Dedifferentiated amniotic fluid mesenchymal stem cell (primary cell): ENCODE measurements around the gene INTS11.
"Not testable (repeated sequence)": the region's sequence is repeated elsewhere in the genome, so short reads cannot be mapped to it uniquely, and the experiment has no call there.

ENCODE experiments used
- DNase-seq: peaks from one replicate; pipeline ENCODE4 v3.0.0-alpha.2; 2016; ENCODE audit errors: extremely low spot score

Gene INTS11

DNA sequence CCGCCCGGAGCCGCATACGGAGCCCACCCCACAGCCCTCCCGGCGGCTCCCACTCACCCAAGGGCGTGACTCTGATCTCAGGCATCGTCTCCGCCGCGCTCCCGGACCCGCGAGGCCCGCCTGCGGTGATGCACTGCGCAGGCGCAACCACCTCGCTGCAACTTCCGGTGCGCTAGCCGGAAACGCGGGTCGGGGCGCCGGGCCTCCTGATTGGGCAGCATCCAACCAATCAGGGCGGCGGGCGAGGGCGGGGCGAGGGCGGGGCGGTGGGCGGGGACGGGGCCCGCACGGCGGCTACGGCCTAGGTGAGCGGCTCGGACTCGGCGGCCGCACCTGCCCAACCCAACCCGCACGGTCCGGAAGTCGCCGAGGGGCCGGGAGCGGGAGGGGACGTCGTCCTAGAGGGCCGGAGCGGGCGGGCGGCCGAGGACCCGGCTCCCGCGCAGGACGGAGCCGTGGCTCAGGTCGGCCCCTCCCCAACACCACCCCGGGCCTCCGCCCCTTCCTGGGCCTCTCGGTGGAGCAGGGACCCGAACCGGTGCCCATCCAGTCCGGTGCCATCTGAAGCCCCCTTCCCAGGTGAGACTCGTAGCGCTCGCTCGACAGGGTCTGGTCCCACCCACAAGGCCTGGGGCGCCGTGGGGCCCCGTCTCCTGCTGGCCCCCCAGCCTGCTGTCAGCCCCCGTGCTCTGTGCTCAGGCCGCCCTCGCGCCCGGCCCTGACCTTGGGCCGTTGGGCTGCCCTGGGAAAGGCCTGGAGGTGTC lies at the start of gene INTS11, which contains the start of gene CPTP:
Gene INTS11, minus strand, starts transcription at position 137 of the 764 bp plus-strand sequence. Its CDS starts 52 bp downstream, at position 85.
Gene CPTP, plus strand, starts transcription at position 279 of the 764 bp plus-strand sequence. CDS start 2,109 bp downstream, outside the sequence.
- peak; percentile 85 for DNase-seq

DNA sequence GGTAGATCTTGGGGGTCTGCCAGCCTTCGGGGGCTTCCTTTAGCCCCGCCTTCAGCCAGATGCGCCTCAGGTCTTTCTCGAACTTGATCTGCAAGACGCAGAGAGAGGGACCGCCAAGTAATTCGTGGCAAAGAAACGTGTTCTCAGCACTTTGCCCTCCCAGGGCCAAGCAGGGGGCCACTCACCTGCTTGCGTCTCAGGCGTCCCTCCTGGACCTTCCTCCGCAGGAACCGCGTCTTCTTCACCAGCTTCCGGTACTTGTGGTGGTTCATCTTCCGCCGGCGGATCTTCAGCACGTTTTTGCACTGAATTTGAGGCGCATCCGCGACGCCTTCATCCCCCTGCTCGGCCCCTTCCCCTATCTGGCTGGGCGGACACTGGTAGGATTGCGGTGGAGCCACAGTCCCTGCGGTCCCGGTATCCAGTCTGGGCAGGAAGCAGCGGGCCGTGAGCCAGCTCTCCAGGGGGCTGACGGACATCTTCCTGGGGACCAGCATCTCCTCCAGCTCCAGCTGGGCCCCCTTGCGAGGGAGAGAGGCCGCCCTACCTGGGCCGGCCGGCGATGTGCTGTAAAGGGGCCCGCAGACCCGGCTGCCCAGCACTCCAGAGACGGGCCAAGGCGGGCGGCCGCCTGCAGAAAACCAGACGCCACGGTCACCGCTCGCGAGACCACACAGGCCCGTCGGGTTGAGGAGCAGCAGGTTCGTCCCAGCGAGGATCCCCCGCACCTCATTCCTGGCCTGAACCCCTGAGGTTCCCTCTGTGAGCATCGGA lies 49.5 kb upstream of the INTS11 start:
- no peak for DNase-seq

DNA sequence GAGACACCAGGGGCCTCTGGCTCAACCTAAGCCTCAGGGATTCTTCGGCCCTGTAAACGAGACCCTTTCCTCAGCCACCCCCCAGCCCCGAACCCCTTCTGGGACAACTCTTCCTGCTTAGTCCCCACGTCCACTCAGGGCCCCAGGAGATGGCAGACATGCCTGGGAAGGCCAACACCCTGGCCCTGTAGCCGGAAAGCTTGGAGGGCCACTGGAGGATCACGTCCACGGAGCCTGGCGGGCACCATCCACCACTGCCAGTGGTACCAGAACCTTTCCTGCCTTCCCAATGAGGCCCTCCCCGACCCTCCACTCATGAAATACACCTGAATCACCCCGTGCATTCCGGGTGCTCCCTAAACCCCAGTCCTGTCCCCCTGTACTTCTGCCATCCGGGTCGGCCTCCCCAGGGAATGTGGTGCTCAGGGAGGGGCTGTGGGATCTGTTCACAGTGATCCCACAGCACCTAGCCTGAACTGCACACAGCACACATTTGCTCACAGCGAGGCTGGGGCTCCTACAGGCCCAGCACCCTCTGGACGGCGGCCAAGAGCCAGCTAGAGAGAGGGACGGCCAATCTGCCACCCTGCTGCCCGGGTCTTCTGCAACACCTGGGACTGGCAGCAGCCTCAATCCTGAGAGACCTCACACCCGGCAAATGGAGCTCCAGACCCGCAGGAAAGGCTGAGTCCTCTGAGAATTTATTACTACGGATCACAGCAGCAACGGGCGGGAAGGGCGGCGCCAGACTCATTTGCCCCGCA lies 48.8 kb upstream of the INTS11 start:
- DNase-seq, result no peak

DNA sequence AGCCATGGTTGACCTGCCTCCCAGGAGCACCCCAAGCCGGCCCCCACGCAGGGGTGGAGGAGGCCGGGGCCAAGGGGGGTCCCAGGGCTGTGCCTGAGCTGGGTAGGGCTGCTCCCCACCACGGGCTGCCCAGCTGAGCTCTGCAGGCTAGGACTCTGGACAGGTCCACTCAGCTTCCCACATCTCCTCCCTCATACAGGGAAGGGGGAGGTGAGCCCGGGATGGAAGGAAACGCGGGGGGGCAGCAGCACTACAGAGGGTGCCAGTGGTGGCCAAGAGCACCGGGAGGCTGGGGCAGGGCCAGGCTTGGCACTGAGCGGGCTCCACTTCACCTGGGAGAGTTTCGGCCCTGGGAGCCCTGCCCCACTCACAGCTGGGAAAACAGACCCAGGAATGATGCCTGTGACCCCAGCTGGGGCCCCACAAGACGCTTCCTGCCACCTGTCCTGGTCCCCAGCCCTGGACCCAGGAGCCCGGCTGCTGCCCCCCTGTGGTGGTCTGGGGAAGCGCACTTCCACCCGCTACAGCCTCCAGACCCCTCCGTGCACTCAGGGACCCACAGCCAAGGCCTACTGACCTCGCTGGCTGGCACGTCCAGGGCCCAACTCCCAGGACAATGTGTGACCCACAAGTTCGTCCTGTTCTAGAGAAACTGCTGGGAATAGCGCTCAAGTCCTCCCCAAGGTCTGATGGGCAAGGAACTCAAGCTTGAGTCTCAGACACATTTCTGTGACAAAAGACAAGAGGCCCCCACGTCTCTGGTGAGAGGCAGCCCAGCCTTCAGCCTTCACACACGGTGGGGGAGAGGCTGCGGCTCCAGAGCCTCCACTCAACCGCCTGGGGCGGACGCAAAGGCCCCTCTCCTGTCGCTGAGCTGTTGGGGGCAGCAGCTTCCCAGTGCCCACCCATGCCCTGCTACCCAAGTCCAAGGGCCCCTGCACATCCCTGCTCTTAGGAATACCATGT lies 47.6 kb upstream of the INTS11 start:
- DNase-seq, result no peak

DNA sequence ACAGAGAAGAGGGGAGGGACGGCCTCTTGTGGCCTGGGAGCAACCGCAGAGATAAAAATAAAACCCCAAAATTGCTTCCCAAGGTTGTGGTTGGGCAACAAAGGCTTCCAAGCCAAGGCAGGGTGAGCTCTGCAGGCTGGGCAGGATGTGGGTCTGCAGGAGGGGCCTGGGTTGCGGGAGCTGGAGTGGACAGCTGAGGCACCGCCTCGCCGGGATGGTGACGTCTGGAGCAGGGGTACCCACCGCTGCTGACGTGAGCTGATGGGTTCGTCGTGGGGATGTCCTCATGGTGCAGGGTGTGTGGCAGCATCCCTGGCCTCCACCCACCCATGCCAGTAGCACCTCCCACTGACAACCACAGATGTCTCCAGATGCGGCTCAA lies 46.9 kb upstream of the INTS11 start:
- DNase-seq, result no peak

DNA sequence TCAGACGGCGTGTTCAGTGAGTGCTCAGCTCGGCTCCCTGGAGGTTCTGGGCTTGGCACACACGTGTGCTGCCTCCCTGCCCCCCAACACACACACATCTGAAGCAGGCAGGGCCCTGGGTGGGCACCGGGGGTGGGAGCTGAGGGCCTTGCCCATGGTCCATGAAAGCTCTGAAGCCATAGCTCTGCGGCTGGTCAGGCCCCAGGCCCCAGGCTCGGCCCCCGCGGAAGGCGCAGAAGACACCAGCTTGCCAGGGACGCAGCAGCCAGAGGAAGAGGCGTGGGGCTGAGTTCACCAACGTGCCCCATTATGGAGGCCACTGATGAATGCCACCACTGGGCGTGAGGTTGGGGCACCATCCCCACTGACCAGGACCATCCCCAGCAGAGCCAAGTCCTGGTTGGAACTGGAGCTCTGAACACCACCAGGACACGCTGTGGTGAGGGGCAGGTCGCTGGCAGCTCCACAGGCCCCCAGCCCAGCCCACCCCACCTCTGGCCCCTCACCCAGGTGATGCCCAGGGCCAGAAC lies 46.4 kb upstream of the INTS11 start:
- no peak for DNase-seq

DNA sequence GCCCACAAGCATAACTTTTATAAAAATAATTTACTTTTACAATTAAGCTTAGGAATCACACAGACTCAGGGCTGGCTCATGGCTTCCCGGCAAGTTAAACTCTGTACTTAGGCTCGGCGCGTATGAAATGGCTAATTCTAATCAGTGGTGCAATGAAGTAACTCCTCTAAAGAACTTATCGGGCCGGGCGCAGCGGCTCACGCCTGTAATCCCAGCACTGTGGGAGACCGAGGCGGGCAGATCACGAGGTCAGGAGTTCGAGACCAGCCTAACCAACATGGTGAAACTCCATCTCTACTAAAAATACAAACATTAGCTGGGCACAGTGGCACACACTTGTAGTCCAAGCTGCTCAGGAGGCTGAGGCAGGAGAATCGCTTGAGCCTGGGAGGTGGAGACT lies 45.6 kb upstream of the INTS11 start:
- not testable (repeated sequence) for DNase-seq

DNA sequence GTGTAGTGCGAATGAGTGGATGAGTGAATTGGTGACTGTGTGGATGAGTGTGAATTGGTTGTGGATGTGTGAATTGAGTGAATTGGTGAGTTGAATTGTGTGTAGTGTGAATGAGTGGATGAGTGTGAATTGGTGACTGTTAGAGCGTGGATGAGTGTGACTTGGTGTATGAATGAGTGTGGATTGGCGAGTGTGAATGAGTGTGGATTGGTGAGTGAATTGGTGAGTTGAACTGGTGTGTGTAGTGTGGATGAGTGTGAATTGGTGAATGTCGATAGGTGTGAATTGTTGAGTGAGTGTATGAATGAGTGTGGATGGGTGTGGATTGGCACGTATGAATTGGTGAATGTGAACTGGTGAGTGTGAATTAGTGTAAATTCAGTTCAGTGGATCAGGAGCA lies 42.9 kb upstream of the INTS11 start:
- no peak for DNase-seq

DNA sequence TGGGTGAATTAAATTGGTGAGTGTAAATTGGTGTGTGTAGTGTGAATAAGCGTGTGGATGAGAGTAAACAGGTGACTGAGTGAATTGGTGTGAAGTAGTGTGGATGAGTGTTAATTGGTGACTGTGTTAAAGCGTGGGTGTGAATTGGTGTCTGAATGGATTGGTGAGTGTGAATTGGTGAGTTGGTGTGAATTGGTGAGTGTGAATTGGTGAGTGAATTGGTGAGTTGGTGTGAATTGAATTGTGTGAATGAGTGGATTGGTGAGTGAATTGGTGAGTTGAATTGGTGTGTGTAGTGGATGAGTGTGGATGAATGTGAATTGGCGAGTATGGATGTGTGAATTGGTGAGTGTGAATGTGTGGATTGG lies 42.2 kb upstream of the INTS11 start:
- DNase-seq, result no peak

DNA sequence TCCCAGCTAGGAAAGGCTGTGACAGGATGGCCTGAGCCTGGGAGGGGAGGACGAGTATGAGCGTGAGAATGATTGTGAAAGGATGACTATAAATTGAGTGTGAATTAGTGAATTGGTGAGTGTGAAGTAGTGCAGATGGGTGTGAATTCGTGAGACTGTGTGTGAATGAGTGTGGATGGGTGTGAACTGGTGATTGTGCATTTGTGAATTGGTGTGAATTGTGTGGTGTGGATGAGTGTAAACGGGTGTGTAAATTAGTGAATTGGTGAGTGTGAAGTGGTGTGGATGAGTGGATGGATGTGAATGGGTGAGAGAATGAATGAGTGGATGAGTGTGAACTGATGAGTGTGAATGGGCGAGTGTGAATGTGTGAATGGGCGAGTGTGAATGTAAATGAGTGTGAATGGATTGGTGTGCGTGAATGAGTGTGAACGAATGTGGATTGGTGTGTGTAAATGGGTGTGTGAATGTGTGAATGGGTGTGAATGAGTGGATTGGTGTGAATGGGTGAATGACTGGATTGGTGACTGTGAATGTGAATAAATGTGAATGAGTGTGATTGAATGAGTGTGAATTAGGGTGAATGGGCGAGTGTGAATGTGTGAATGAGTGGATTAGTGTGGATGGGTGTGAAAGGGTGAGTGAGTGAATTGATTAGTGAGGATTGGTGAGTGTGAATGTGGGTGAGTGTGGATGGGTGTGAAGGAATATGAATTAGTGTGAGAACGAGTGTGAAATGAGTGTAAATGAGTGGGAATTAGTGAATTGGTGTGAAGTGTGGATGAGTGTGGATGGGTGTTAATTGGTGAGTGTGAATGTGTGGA lies 41.6 kb upstream of the INTS11 start:
- DNase-seq, result no peak

DNA sequence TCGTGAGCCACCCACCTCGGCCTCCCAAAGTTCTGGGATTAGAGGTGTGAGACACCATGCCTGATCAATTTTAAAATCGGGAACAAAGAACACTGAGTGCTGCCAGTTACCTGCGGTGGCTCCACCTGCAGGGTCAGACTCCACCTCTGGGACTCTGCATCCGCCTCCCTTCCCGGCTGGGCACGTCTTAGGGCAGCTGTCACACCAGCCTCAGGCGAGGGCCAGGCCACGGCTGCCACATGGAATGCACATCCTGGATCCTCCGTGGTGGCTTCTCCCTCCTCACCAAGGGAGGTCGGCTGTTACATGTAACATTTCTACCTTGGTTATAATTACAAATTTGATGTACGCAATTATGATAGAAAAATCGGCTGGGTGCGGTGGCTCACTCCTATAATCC lies 39.8 kb upstream of the INTS11 start:
- no peak for DNase-seq

DNA sequence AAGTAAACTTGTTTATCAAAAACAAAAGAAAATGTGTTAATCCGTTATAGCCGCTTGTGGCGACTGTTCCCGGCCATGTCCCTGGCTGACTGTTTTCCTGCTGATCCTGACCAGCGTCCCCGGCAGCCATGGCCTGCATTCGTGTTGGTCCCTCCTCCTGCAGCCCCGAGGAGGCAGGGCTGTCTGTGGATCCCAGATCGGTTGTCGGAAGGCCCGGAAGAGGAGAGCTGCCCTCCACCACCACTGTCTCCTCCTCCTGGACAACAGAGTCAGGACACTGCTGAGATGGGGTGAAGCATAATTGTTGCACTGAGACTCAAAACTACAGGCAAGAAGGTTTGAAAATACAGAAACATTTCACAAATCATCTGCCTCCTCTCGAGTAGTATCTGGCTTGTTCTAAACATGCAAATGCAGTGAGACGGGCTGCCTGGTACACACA lies 37.5 kb upstream of the INTS11 start:
- peak; percentile 79 for DNase-seq

DNA sequence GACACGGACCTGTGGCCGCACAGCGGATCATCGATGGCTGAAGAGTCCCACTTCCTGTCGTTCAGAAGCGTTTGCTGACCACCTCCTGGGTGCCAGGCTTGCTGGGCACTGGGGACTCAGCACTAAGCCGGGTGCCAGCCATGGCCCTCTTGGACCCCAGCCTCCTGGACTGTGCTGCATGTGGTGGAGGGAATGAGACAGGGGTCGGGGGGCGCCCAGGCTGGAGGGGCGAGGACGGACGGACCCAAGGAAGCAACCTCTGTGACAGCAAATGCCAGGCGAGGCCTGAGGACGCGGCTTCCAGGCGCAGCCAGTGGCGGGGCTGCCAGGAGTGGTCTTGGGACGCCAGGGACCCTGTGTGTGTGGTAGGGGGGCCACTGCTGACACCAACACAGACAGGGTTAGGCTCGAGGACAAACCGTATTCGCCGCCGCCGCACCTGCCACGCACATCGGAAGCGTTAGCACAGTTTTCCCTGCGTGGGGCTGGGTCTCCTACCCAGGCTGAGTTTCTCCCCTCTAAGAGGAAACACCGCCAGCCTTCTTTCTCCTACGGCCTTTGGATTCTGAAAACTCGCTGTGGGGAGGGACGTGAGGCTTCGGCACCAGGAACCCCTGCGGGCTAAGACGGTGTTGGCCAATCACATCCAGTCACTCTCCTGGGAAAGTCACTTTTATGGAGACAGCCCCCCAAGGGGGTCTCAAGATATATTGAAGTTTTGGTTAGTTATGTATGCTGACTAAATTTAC lies 36.9 kb upstream of the INTS11 start:
- DNase-seq, result no peak

DNA sequence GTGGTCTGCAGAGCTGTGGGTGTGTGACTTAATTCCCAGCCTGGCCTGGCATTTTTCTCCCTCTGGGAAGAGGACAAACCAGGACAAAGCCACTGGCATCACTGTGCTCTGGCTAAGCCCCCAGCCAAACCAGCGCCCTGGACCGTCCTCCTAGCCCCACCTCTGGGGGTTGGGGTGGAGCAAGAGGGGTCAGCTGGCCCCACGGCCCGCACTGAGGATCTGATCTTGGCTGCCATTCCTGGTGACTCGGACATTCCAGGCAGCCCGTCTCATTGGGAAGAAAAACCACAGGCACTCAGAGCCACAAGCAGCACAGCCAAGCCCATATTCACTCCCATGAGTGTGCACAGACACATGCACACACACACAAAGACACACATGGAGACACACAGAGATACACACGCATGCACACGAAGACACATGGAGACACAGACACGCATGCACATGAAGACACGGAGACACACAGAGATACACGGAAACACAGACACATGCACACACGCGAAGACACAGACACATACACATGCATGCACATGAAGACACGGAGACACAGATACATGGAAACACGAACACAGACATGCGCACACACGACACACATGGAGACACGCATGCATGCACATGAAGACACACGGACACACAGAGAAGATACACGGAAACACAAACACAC lies 36.2 kb upstream of the INTS11 start:
- peak; percentile 92 for DNase-seq

DNA sequence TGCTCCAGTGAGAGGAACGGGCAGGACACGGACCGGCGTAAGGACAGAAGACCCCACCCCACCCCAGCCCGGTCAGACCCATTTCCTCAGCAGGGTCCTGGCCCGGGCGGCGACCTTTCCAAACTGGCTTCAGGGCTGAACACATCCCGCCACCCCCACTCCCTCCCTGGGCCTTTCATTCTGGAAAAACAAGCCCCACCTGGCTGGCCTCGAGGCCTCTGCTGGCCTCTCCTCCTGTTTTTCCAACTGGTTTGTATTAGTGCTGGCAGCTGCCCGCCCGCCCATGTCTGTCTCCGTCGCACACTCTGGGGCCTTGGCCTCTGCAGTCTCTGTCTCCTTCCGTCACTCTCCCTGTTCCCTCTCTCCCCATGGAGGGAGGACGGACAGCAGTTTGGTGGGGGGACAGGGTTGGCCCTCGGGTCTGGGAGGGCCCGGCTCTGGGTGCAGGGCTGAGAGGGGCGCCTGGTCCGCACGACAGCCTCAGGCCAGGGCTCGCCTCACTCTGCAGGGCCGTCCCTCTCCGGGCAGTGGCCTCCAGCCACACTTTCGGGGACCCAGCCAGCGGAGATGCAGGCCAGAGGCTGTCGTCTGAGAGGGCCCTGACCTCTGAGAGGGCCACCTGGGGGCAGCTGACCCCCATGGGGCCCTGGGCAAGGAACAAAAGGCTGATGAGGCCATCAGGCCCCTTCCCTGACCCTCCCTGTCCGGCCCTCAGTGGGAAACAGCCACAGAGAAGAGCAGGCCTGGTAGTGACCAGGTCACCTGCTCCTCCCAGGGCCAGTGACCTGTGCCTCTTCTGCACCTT lies 35.4 kb upstream of the INTS11 start:
- DNase-seq, result peak; percentile 80

DNA sequence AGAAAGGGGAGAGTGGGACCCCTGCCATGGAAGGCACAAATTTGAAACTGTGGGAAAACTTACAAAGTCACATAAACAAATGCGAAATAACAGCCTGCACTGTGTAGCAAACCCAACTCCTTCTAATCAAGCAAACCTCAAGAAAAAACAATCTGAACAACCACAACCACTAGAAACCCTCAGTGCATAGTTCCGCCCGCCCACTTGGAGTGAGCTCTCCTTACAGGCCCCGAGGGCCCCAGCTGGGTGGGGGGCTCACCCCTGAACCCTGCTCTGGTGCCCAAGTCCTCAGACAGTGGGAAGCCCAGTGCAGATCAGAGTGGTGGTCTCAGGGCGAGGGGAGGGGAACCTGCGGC lies 34.8 kb upstream of the INTS11 start:
- DNase-seq, result peak; percentile 73

DNA sequence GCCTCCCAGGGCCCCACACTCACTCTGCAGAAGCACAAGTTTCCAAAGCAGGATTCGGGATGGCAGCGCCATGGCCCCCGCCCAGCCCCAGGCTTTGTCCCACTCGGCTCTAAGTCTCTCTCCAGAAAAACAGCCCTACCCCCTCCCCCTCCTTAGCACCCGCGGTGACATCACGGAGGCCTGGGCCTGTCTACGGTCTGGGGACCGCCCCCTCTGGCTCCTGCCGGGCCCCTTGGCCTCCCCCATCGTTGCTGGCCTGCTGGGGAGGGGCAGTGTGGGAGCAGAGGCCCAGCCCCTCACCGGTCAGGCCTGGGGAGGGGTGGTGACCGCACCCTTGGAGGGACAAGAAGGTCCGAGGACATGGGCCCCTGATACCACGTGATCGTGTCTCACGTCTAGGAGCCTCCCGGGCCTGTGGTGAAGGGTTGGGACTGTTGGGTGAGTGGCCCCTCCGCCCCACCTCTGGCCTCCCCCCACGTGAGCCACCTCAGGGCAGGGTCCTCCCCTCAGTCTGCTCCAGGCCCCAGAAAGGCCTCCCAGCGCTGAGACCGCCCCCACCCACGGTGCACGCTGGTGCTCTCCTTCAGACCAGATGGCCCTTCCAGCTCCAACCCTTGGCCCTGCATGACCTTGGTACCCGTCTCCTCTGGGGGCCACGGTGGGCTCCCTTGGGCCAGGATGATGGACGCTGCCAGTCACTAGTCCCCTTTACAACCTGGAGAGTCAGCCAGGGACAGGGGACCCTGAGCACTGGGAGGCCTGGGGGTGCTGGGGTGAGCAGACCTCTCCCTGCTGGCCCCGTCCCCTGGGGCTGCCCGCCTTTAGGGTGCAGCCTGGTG lies 34.2 kb upstream of the INTS11 start, which contains the start of gene MXRA8:
Gene MXRA8, minus strand, starts transcription at position 123 of the 839 bp plus-strand sequence. Its CDS starts 51 bp downstream, at position 72.
- DNase-seq, result peak; percentile 88
